GM12874 (cell line): ENCODE results near the gene TNRC6B.

Source experiments
- CTCF ChIP-seq: IDR thresholded peaks from 2 replicates; pipeline ENCODE4 v1.5.1; 2011; ENCODE audit warnings: low read depth, mild to moderate bottlenecking, control low read depth, low read length, moderate library complexity; ENCODE audit not compliant: insufficient read depth

Gene TNRC6B

GRCh38 chr22:40289991-40290459, 112.3 kb downstream of the TNRC6B start:
- no peak for TF ChIP-seq CTCF

- no peak for TF ChIP-seq CTCF
Measured at GRCh38 chr22:40290516-40290915, 112.8 kb downstream of the TNRC6B start.

DNA sequence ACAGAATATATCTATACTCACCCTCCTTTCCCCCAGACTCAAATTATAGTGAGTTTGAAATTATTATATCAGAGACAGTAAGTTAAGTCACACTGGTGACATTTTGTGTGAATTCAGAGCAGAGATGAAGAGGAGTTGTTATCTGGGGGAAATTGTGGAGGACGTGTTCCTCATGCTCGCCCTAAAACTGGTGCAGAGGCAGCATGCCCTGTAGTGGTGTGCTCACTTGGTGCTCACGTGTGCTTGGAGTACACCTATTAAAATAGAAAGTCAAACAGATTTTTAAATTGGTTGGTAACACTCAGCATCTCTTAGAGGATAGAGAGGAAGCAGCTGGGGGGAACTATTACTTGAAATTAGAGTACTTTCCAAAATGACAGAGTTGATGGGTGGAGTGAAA, 117.0 kb downstream of the TNRC6B start:
- TF ChIP-seq CTCF = no peak

DNA sequence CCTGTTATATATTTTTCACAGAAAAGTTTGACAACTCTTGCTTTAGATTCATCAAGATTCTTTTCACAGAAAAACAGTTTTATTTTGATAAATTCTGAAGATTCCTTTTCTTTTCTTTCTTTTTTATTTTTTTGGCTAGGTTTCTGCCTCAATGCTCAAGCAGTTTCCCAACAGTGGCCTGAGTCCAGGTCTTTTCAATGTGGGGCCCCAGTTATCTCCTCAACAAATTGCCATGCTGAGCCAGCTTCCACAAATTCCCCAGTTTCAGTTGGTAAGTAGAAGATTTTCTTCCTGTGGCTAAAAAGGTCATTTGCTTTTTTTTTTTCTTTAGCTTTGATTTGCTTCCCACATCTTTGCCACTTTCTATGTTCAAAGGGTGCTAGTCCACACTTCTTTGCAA, 122.6 kb downstream of the TNRC6B start:
- TF ChIP-seq CTCF = no peak

DNA sequence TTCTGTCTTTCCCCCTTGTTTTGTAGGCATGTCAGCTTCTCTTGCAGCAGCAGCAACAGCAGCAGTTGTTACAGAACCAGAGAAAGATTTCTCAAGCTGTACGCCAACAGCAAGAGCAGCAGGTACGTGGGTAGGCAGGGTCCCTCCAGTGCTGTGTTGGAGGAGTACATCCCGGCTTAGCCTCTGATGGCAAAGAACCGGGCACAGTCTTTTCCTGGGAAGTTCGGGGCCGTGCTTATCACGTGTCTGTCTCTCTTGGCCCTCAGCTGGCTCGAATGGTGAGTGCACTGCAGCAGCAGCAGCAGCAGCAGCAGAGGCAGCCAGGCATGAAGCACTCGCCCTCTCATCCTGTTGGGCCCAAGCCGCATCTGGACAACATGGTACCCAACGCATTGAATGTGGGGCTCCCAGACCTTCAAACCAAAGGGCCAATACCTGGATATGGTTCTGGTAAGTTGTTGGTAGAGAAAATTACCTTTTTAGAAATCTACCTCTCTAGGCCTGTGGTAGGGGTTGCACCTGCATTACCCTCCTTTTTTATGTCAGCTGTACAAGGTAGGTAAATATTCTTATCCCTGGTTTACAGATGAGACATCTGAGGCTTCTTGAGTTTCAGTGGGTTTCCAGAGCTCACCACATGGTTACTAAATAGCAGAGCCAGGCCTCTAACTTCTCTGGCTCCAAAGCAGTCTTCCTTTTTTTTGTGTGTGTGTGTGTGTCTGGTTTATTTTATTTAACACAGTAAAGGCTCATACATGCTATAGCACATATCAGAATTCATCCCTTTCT, 123.4 kb downstream of the TNRC6B start:
- TF ChIP-seq CTCF = no peak

GRCh38 chr22:40302149-40302548, 124.4 kb downstream of the TNRC6B start:
- no peak for TF ChIP-seq CTCF

GRCh38 chr22:40305625-40306024, 127.9 kb downstream of the TNRC6B start:
- no peak for TF ChIP-seq CTCF
